ENCODE measurements around the gene RRM2.
"Not testable (repeated sequence)": the region's sequence is repeated elsewhere in the genome, so short reads cannot be mapped to it uniquely, and the experiment has no call there.

RRM2 gene

DNA sequence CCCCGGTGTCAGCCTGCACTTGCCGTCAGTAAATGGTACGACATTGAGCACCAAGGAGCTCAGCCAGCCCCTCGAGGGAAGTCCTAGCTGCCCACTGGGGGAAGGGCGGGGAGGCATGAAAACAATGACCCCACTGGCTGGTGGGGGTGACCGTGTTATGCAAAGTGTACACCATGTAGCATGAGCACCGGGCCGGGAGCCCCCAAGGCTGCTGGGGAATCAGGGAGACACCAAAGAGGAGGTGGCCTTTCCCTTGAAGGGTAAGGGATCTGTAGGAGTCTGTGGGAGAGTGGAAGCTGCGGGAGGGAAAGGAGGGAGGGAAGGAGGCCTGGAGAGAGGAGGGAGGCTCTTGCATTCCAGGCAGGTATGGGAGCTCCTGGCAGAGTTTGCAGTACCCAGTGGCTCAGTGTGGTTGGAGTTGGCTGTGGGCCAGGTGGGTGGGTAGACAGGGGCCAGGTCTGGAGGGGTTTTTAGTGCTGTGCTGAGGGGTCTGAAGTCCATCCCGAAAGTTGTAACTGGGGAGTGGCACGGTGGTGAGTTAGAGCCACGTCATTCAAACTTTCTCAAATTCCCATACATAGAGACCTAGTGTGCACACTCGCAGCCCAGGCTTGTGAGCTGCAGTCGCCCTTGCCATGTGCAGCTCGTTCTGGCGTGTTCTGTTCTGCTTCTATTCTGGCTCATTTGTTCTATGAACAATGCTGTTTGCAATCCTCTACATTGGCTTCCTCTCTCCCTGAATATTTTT is 22.4 kb downstream of the RRM2 start:
- CTCF ChIA-PET, result interaction anchor here (0.9 to 3.0 kb wide), 5 partner anchors 9 to 295 kb away, joined by 3 to 7 read pairs (median 4); no protein-coding TSS in a partner anchor
- Histone ChIP-seq H3K27ac (ENCODE audit: insufficient read depth in 1 of 2, low read depth in 1 of 2, low read length in 2 of 2, poor library complexity in 1 of 2, severe bottlenecking in 2 of 2) (no peak overlapping the region), H3K4me3 (ENCODE audit: control insufficient read depth in 1 of 7, extremely low read depth in 1 of 7, insufficient read depth in 4 of 7, low read depth in 2 of 7, low read length in 6 of 7) (no peak overlapping the region), H3K36me3 (ENCODE audit: control insufficient read depth in 4 of 4, insufficient read depth in 4 of 4, low read length in 3 of 4) (peaks cover 0 to 42% (median 14%) of the 10 kb centered on the region in 4 experiments), H3K9me3 (ENCODE audit: control extremely low read depth in 1 of 5, control insufficient read depth in 4 of 5, insufficient read depth in 2 of 5, low read depth in 1 of 5, low read length in 4 of 5) (no peaks in the 10 kb centered on the region), H3K27me3 (replicated peaks in 2 of 5; ENCODE audit: control insufficient read depth in 4 of 5, insufficient read depth in 5 of 5, low read length in 4 of 5) (no peaks in the 10 kb centered on the region), H3K4me1 (ENCODE audit: control extremely low read depth in 1 of 4, control insufficient read depth in 4 of 4, insufficient read depth in 4 of 4, low read length in 3 of 4) (peaks cover 0 to 5% (median 0%) of the 10 kb centered on the region in 4 experiments)
- 96% methylated on average over 14 of the region's 16 CpGs for WGBS (ENCODE audit: insufficient coverage)
- no peak for DNase-seq
- POLR2A ChIA-PET, result no interaction called here

DNA sequence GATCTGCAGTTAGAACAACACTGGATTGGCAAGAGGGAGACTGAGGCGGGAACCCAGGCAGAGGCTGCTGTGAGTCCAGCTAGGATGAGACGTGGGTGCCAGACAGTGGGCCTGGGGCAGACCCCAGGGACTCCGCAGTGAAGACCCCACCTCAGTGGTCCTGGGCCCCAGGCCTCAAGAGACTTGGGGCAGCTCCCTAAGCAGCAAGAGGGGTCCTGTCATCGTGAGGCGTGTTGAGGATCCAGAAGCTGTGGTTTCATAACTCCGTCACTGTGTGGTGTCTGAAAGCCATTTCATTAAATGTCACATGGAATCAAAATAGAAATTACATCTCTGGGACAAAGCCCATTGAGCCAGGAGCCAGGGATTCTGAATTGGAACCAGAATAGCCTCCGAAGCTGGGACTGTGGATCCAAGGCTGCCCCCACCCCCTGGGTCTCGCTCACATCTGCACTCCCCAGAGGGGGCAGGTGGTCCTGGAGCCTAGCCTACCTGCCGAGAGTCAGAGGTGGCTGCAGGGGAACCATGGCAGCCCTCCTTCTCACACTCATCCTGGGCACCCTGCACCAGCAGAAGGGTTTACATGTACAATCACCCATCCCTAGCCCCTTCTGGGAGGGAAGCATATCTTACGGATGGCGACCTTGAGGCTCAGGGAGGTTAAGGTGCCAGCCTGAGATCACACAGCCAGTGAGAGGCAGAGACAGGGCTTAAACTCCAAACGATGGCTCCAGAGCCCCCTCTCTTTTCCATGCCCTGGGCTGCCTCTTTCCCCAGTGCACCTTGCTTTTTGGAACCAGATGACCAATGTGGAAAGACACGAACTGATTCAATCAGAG is 23.2 kb downstream of the RRM2 start:
- POLR2A ChIA-PET, result no interaction called here
- CTCF ChIA-PET, result interaction anchor here (1.0 to 1.9 kb wide), 4 partner anchors 17 to 294 kb away, joined by 3 to 6 read pairs (median 4); no protein-coding TSS in a partner anchor
- no peak overlapping the region for H3K27ac ChIP-seq (ENCODE audit: insufficient read depth in 1 of 2, low read depth in 1 of 2, low read length in 2 of 2, poor library complexity in 1 of 2, severe bottlenecking in 2 of 2)
- no peaks in the 10 kb centered on the region for H3K27me3 ChIP-seq (replicated peaks in 2 of 5; ENCODE audit: control insufficient read depth in 4 of 5, insufficient read depth in 5 of 5, low read length in 4 of 5)
- WGBS (ENCODE audit: insufficient coverage), result 98% methylated on average over 10 of the region's 13 CpGs
- H3K4me1 ChIP-seq (ENCODE audit: control extremely low read depth in 1 of 4, control insufficient read depth in 4 of 4, insufficient read depth in 4 of 4, low read length in 3 of 4), result peaks cover 0 to 5% (median 0%) of the 10 kb centered on the region in 4 experiments
- no peak overlapping the region for H3K4me3 ChIP-seq (ENCODE audit: control insufficient read depth in 1 of 7, extremely low read depth in 1 of 7, insufficient read depth in 4 of 7, low read depth in 2 of 7, low read length in 6 of 7)
- peaks cover 0 to 42% (median 14%) of the 10 kb centered on the region in 4 experiments for H3K36me3 ChIP-seq (ENCODE audit: control insufficient read depth in 4 of 4, insufficient read depth in 4 of 4, low read length in 3 of 4)
- no peak for DNase-seq
- H3K9me3 ChIP-seq (ENCODE audit: control extremely low read depth in 1 of 5, control insufficient read depth in 4 of 5, insufficient read depth in 2 of 5, low read depth in 1 of 5, low read length in 4 of 5), result no peaks in the 10 kb centered on the region

DNA sequence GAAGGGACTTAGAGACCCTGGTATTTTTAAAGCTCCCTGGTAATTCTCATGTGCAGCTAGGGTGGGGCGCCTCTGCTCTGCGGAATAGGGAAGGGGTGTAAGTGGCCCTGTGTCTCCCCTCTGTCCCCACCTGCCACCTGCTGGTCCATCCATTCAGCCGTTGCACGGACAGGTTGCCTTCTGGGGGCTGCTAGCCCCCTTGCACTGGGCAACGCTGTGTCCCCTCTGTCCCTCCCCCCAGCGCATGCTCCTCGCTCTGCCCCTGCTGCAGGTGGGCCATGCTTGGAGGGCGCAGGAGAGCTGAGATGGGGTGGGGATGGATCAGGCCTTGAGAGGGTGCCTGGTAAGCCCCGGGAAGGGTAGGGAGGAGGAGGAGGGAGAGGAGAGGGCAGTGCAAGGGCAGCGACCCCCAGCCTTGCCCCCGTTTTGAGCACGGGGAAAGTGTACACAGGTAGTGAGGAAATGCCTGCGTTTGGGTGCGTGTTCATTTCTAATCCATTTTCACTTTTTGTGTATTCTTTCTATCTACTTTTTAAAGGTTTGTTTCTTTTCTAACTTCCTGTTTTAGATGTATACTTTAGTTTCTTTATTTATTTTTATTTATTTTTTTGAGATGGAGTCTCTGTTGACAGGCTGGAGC is 23.9 kb downstream of the RRM2 start:
- no peak overlapping the region for H3K4me3 ChIP-seq (ENCODE audit: control insufficient read depth in 1 of 7, extremely low read depth in 1 of 7, insufficient read depth in 4 of 7, low read depth in 2 of 7, low read length in 6 of 7)
- H3K36me3 ChIP-seq (ENCODE audit: control insufficient read depth in 4 of 4, insufficient read depth in 4 of 4, low read length in 3 of 4), result peaks cover 0 to 42% (median 13%) of the 10 kb centered on the region in 4 experiments
- WGBS (ENCODE audit: insufficient coverage), result 100% methylated on average over 3 of the region's 14 CpGs
- ChIA-PET CTCF (interaction anchor here (1.0 to 1.1 kb wide), 3 partner anchors 17 to 293 kb away, joined by 3 to 4 read pairs (median 3); no protein-coding TSS in a partner anchor), POLR2A (interaction anchor here (0.7 kb wide), 1 partner anchor 382 kb away, joined by 4 read pairs; no protein-coding TSS in a partner anchor)
- no peaks in the 10 kb centered on the region for H3K27me3 ChIP-seq (replicated peaks in 2 of 5; ENCODE audit: control insufficient read depth in 4 of 5, insufficient read depth in 5 of 5, low read length in 4 of 5)
- DNase-seq, result no peak
- peaks cover 0 to 3% (median 0%) of the 10 kb centered on the region in 4 experiments for H3K4me1 ChIP-seq (ENCODE audit: control extremely low read depth in 1 of 4, control insufficient read depth in 4 of 4, insufficient read depth in 4 of 4, low read length in 3 of 4)
- H3K9me3 ChIP-seq (ENCODE audit: control extremely low read depth in 1 of 5, control insufficient read depth in 4 of 5, insufficient read depth in 2 of 5, low read depth in 1 of 5, low read length in 4 of 5), result no peaks in the 10 kb centered on the region
- no peak overlapping the region for H3K27ac ChIP-seq (ENCODE audit: insufficient read depth in 1 of 2, low read depth in 1 of 2, low read length in 2 of 2, poor library complexity in 1 of 2, severe bottlenecking in 2 of 2)

DNA sequence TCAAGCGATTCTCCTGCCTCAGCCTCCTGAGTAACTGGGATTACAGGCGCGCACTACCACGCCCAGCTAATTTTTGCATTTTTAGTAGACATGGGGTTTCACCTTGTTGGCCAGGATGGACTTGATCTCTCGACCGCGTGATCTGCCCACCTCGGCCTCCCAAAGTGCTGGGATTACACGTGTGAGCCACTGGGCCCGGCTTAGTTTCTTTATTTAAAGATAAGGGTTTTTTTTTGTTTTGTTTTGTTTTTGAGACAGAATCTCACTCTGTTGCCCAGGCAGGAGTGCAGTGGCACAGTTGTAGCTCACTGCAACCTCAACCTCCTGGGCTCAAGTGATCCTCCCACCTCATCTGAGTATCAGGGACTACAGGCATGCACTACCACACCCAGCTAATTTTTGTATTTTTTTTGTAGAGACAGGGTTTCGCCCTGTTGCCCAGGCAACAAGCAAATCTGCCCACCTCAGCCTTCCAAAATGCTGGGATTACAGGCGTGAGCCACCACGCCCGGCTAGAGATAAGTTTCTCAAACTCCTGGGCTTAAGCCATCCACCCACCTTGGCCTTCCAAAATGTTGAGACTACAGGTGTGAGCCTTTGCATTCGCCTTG is 24.6 kb downstream of the RRM2 start:
- H3K4me1 ChIP-seq (ENCODE audit: control extremely low read depth in 1 of 4, control insufficient read depth in 4 of 4, insufficient read depth in 4 of 4, low read length in 3 of 4); H3K4me3 ChIP-seq (ENCODE audit: control insufficient read depth in 1 of 7, extremely low read depth in 1 of 7, insufficient read depth in 4 of 7, low read depth in 2 of 7, low read length in 6 of 7); H3K27ac ChIP-seq (ENCODE audit: insufficient read depth in 1 of 2, low read depth in 1 of 2, low read length in 2 of 2, poor library complexity in 1 of 2, severe bottlenecking in 2 of 2); H3K9me3 ChIP-seq (ENCODE audit: control extremely low read depth in 1 of 5, control insufficient read depth in 4 of 5, insufficient read depth in 2 of 5, low read depth in 1 of 5, low read length in 4 of 5); H3K27me3 ChIP-seq (replicated peaks in 2 of 5; ENCODE audit: control insufficient read depth in 4 of 5, insufficient read depth in 5 of 5, low read length in 4 of 5): not testable (repeated sequence)
- POLR2A ChIA-PET, result interaction anchor here (0.7 kb wide), 1 partner anchor 381 kb away, joined by 4 read pairs; no protein-coding TSS in a partner anchor
- WGBS (ENCODE audit: insufficient coverage), result 95% methylated on average over 12 of the region's 15 CpGs
- CTCF ChIA-PET, result interaction anchor here (1.1 kb wide), 1 partner anchor 17 kb away, joined by 3 read pairs; no protein-coding TSS in a partner anchor
- H3K36me3 ChIP-seq (ENCODE audit: control insufficient read depth in 4 of 4, insufficient read depth in 4 of 4, low read length in 3 of 4), result peaks cover 0 to 42% (median 14%) of the 10 kb centered on the region in 4 experiments
- peak in 1 of 3 donors; percentile 39 for DNase-seq

- Histone ChIP-seq H3K27ac (ENCODE audit: insufficient read depth in 1 of 2, low read depth in 1 of 2, low read length in 2 of 2, poor library complexity in 1 of 2, severe bottlenecking in 2 of 2) (no peak overlapping the region), H3K4me1 (ENCODE audit: control extremely low read depth in 1 of 4, control insufficient read depth in 4 of 4, insufficient read depth in 4 of 4, low read length in 3 of 4) (no peaks in the 10 kb centered on the region), H3K36me3 (ENCODE audit: control insufficient read depth in 4 of 4, insufficient read depth in 4 of 4, low read length in 3 of 4) (peaks cover 0 to 39% (median 14%) of the 10 kb centered on the region in 4 experiments), H3K27me3 (replicated peaks in 2 of 5; ENCODE audit: control insufficient read depth in 4 of 5, insufficient read depth in 5 of 5, low read length in 4 of 5) (no peaks in the 10 kb centered on the region), H3K9me3 (ENCODE audit: control extremely low read depth in 1 of 5, control insufficient read depth in 4 of 5, insufficient read depth in 2 of 5, low read depth in 1 of 5, low read length in 4 of 5) (no peaks in the 10 kb centered on the region), H3K4me3 (ENCODE audit: control insufficient read depth in 1 of 7, extremely low read depth in 1 of 7, insufficient read depth in 4 of 7, low read depth in 2 of 7, low read length in 6 of 7) (no peak overlapping the region)
- POLR2A ChIA-PET, result no interaction called here
- no peak for DNase-seq
- CTCF ChIA-PET, result interaction anchor here (0.9 to 1.3 kb wide), 4 partner anchors 8 to 287 kb away, joined by 3 to 4 read pairs (median 3); no protein-coding TSS in a partner anchor
Measured at GRCh38 chr2:10148268-10148667, 25.7 kb downstream of the RRM2 start.

DNA sequence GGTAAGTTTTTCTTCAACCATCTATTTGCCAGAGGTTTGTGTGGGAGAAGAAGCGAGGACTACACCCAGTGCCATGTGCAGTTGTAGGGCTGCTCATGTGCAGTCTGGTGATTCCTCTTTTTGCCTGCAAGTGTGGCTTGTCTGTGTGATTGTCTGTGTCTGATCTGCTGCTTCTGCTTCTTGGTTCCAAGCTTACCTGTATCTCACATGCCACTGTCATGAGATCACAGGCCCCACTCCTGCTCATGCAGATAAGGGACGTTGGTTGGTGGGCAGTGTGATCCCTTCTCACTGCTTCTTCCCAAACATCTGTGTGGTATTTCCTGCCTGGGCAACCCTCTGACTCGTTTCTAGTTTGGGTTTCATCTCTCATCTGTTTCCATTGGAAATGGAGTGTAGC is 27.1 kb downstream of the RRM2 start:
- Histone ChIP-seq H3K4me1 (ENCODE audit: control extremely low read depth in 1 of 4, control insufficient read depth in 4 of 4, insufficient read depth in 4 of 4, low read length in 3 of 4) (no peaks in the 10 kb centered on the region), H3K27me3 (replicated peaks in 2 of 5; ENCODE audit: control insufficient read depth in 4 of 5, insufficient read depth in 5 of 5, low read length in 4 of 5) (no peaks in the 10 kb centered on the region), H3K9me3 (ENCODE audit: control extremely low read depth in 1 of 5, control insufficient read depth in 4 of 5, insufficient read depth in 2 of 5, low read depth in 1 of 5, low read length in 4 of 5) (no peaks in the 10 kb centered on the region), H3K36me3 (ENCODE audit: control insufficient read depth in 4 of 4, insufficient read depth in 4 of 4, low read length in 3 of 4) (peaks cover 0 to 28% (median 11%) of the 10 kb centered on the region in 4 experiments), H3K4me3 (ENCODE audit: control insufficient read depth in 1 of 7, extremely low read depth in 1 of 7, insufficient read depth in 4 of 7, low read depth in 2 of 7, low read length in 6 of 7) (no peak overlapping the region), H3K27ac (ENCODE audit: insufficient read depth in 1 of 2, low read depth in 1 of 2, low read length in 2 of 2, poor library complexity in 1 of 2, severe bottlenecking in 2 of 2) (no peak overlapping the region)
- WGBS (ENCODE audit: insufficient coverage), result 80% methylated on average over 1 of the region's 3 CpGs
- DNase-seq, result peak in 2 of 3 donors; percentile 27 to 56
- POLR2A ChIA-PET, result no interaction called here
- CTCF ChIA-PET, result no interaction called here

Measured in common myeloid progenitor, CD34-positive (primary cell).